ENCODE data around the gene MAD1L1.
"Not testable (repeated sequence)": the region's sequence is repeated elsewhere in the genome, so short reads cannot be mapped to it uniquely, and the experiment has no call there.

- not testable (repeated sequence) for TF ChIP-seq POLR2A, EP300 (IDR thresholded peaks at IDR 0.05)
- TF ChIP-seq, protein P1, sequence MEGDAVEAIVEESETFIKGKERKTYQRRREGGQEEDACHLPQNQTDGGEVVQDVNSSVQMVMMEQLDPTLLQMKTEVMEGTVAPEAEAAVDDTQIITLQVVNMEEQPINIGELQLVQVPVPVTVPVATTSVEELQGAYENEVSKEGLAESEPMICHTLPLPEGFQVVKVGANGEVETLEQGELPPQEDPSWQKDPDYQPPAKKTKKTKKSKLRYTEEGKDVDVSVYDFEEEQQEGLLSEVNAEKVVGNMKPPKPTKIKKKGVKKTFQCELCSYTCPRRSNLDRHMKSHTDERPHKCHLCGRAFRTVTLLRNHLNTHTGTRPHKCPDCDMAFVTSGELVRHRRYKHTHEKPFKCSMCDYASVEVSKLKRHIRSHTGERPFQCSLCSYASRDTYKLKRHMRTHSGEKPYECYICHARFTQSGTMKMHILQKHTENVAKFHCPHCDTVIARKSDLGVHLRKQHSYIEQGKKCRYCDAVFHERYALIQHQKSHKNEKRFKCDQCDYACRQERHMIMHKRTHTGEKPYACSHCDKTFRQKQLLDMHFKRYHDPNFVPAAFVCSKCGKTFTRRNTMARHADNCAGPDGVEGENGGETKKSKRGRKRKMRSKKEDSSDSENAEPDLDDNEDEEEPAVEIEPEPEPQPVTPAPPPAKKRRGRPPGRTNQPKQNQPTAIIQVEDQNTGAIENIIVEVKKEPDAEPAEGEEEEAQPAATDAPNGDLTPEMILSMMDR (IDR thresholded peaks at IDR 0.05), result not testable (repeated sequence)
These were observed 416.3 kb downstream of the MAD1L1 start for GRCh38 chr7:1816451-1816850.
